ENCODE results near the gene HIP1R.

Gene HIP1R

DNA sequence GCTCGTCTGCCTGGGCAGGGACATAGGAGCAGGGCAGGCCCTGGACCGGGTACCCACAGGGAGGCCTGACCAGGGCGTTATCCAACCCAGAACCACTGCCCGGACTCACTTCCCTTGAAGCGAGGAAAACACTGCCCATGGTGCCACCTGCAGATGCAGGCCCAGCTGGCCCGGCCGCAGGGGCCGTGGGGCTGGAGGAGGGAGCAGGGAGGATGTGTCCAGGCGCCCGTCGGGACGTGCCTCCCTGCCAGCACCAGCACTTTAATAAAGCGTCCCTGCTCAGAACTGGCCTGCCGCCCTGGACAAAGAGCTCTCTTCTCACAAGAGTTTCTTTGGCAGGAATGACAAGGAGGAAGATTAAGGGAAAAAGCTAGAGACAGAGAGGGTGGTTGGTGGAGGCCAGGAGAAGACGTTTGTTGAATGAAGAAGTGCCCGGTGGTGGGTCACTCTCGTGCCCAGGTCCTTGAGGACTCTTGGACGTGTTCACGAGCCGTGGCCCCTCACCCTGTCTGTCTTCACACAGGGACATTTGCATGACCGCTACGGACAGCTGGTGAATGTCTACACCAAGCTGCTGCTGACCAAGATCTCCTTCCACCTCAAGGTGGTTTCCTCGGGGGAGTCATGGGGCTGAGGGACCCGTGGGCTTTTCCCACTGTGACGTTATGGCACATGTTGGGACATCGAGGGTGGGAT, 14.2 kb downstream of the HIP1R start:
- no peak for DNase-seq

DNA sequence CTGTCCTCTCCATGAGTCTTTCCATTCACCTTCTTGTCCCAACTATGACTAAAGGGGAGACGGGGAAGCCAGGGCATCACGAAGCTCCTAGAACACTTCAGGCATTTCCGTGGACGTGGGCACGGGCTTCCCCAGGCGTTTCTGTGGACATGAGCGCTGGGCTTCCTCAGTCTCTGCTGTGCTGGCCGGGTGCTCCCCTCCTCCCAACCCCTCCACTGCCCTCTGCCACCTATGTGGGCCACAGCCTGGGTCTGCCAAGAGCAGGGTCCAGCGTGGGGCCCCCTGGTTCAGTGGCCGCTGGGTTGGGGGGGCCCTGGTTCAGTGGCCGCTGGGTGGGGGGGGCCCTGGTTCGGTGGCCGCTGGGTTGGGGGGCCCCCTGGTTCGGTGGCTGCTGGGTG, 14.8 kb downstream of the HIP1R start:
- no peak for DNase-seq

DNA sequence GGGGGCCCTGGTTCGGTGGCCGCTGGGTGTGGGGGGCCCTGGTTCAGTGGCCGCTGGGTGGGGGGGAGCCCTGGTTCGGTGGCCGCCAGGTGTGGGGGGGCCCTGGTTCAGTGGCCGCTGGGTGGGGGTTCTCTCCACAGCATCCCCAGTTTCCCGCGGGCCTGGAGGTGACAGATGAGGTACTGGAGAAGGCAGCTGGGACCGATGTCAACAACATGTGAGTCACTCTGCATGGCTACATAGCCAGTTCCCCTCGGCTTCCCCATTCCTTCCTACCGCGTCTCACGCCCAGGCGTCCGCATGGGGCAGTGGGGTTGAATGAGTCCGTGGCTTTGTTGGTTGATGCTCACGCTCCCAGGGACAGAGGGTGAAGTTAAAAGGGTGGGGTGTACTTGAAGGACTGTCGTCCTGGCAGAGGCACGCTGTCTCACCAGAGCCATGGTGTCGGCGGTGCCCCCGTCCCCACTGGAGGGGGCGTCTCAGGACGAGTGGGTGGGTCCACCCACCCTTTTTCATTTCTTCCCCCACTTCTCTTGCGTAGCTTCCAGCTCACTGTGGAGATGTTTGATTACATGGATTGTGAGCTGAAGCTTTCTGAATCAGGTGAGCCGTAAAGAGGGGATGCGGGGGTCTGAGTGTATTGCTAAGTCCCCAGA, 15.6 kb downstream of the HIP1R start:
- no peak for DNase-seq

DNA sequence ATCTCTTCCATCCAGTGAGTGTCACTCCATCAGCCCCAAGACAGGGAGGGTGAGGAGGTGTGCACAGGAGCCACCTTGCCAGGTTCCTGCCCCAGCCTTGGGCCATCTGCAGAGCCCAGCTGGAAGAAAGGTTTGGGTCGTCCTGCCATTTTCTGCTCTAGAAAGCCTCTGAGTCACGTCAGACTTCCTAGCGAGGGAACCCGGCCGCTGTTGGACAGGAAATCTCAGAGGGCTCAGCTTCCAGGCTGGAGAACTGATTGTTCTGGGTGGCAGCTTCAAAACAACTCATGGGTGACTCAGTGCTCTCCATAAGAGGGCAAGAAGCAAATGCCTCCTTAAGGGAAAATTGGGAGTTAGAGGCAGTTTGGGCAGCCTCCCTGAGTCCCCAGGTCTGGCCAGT, 16.6 kb downstream of the HIP1R start:
- DNase-seq, result no peak

DNA sequence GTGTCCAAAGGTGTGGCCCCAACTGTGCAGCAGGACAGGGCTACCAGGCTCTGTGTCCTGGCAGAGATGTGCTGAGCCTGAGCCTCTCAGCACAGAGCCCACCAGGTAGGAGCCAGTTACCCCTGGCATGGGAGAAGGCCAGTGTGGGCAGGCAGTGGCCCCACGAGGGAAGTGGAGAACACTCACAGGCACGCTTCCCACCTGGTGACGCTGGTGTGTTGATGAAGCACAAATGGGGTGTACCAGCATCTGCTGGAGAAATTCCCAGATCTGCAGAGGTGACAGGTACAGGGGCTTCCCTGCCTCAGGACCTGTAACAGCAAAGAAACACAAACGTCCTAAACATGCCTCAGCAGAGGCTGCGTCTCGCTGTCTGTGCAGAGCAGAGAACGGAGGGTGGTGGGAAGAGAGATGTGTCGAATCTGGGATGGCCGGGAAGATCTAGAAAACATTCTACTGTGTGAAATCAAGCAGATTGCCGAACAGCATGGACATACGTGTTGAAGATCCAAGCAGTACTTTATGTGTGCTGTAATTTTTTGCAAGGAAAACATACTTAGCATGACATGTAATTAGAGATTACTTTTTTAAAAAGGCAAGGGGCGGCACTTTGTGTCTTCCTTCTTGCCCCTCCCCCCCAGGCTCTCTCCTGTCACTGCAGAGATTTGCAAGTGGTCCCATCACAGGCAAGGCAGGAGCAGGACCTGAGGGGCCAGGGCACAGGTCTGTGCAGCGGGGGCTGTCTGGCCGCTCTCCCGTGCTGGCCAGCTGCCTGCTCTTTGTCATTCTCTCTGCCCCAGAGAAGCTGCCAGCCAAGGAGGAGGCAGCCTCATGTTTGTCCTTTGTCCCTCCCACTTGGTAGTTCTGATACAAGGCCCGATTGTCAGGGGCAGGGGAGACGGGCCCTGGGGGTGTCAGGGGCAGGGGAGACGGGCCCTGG, 17.3 kb downstream of the HIP1R start:
- DNase-seq, result no peak

DNA sequence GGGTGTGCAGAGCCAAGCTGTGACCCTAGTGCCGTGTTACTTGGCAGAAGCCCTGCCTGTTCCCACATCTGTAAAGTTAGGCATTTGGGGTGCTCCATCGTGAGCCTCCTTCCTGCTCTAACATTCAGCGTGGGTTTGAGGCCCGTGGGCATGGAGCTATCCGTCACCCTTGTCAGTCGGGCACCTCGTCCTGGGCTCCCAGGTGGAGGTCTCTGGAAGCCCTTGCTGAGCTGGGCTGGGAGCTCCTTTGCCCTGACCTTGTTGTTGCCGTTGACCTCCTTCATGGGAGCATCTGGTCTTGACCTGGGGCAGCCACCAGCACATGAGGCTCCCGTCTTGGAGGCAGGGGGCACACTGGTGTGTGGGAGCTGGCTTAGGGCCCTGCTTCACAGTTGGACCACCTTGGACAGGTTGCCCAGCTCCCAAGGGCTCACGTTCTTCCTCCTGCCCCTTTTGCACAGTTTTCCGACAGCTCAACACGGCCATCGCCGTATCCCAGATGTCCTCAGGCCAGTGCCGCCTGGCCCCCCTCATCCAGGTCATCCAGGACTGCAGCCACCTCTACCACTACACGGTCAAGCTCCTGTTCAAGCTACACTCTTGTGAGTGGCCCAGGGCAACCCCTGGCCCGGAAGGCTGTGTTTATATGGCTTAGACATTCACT, 18.5 kb downstream of the HIP1R start:
- no peak for DNase-seq

DNA sequence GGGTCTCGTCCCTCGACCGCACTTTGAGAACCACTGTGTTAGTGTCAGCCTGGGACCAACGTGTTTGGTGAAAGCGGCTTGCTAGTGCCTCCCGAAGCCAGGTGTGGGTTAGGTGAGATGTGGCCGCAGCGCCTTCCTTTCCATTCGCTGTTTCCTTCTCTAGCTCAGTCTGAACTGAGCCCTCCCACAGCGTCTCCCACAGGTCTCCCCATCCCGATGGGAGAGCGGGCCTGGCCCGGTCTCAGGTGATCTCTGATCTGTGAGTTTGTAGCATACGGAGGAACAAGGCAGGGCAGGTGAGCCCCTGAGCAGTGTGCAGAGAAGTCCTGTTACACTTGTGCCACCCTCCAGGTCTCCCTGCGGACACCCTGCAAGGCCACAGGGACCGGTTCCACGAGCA, 19.3 kb downstream of the HIP1R start:
- DNase-seq, result no peak

DNA sequence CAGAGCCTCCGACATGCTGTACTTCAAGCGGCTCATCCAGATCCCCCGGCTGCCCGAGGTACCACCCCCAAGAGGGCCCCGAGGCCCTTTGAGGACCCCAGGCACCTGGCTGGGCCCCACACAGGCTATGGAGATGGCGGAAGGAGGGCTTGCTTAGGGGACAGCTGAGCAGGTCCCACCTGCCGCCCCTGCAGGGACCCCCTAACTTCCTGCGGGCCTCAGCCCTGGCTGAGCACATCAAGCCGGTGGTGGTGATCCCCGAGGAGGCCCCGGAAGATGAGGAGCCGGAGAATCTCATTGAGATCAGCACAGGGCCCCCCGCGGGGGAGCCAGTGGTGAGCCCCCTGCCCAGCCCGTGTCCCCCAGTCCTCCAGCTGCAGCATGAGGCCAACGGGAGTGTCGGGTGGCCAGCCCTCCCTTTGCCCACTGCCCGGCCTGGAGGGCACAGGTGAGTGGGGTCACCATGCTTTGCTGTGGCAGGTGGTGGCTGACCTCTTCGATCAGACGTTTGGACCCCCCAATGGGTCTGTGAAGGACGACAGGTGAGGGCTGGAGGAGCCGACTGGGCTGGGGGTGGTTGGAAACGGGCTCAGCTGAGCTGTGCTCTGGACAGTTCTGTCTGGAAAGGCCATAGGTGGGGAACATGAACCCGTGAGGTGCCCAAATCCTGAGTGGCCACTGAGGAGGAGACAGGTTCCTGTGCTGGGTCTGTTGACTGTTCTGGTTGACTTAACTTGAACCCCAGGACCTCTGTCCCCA, 20.0 kb downstream of the HIP1R start:
- DNase-seq, result no peak

DNA sequence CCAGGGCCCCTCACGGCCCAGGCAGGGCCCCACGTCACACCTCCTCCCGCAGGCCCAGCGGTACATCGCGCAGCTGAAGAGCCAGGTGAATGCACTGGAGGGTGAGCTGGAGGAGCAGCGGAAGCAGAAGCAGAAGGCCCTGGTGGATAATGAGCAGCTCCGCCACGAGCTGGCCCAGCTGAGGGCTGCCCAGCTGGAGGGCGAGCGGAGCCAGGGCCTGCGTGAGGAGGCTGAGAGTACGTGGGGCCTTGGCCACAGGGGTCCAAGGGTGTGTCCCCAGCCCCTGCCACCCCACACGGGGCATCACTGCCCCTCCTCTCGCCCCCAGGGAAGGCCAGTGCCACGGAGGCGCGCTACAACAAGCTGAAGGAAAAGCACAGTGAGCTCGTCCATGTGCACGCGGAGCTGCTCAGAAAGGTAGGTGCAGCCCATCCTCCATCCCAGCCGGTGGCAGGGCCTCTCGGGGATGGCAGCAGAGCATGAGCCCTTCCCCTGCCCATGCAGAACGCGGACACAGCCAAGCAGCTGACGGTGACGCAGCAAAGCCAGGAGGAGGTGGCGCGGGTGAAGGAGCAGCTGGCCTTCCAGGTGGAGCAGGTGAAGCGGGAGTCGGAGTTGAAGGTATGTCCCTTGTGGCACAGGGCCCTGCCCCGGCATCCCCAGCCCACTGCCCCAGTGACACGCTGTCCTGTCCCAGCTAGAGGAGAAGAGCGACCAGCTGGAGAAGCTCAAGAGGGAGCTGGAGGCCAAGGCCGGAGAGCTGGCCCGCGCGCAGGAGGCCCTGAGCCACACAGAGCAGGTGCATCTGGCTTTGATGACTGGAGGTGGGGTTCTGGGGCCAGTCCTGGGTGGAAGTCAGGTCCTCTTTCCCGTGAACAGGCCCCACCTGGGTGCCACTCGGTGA, 20.9 kb downstream of the HIP1R start:
- no peak for DNase-seq

DNA sequence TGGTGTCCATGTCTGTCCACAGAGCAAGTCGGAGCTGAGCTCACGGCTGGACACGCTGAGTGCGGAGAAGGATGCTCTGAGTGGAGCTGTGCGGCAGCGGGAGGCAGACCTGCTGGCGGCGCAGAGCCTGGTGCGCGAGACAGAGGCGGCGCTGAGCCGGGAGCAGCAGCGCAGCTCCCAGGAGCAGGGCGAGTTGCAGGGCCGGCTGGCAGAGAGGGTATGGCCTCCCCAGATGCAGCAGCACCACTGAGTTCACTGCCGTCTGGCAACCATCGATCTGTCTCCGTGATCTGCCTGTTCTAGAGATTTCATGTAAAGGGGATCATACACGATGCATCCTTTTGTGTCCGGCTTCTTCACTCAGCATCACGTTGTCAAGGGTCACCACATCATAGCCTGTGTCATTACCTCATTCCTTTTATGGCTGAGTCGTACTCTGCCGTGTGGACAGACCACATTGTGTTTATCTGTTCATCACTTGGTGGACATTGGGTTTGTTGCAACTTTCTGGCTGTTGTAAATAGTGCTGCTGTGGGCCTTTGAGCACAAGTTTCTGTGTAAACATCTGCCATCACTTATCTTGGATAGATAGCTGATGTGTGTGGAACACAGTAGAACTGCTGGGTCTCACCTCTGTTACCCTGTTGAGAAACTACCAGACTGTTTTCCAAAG, 21.9 kb downstream of the HIP1R start:
- no peak for DNase-seq

DNA sequence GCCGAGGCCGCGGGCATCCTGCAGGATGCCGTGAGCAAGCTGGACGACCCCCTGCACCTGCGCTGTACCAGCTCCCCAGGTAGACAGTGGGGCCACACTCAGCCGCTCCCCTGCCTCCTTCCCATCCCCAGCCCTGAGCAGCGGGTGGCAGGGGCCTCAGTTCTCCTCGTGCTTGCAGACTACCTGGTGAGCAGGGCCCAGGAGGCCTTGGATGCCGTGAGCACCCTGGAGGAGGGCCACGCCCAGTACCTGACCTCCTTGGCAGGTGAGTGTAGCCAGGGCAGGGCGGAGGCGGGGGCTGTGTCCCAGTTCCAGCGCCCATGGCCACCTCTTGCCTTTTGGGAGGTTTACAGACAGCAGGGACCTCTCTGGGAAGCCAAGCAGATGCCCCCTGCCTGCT, 22.9 kb downstream of the HIP1R start:
- DNase-seq, result no peak

DNA sequence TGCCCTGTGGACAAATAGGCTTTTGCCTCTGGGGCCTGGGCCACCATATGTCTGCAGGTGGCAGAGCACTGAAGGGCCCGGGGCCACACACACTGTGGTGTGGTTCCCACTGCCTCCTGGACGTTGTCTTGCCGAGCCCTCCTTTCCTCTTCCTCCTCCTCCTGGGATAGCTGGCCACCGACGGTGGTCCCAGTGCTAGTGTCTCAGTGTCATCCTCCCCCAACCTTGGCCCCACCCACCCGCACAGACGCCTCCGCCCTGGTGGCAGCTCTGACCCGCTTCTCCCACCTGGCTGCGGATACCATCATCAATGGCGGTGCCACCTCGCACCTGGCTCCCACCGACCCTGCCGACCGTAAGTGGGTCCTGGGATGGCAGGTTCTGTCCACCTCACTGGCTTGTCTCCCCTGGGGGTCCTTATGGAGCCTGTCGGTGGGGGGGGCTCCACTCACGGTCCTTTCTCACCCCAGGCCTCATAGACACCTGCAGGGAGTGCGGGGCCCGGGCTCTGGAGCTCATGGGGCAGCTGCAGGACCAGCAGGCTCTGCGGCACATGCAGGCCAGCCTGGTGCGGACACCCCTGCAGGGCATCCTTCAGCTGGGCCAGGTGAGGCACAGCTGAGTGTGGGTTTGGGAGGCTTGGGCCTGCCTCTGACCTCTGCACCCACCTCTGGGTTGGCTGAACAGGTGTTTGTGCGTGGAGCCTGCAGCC, 23.5 kb downstream of the HIP1R start:
- DNase-seq, result no peak

DNA sequence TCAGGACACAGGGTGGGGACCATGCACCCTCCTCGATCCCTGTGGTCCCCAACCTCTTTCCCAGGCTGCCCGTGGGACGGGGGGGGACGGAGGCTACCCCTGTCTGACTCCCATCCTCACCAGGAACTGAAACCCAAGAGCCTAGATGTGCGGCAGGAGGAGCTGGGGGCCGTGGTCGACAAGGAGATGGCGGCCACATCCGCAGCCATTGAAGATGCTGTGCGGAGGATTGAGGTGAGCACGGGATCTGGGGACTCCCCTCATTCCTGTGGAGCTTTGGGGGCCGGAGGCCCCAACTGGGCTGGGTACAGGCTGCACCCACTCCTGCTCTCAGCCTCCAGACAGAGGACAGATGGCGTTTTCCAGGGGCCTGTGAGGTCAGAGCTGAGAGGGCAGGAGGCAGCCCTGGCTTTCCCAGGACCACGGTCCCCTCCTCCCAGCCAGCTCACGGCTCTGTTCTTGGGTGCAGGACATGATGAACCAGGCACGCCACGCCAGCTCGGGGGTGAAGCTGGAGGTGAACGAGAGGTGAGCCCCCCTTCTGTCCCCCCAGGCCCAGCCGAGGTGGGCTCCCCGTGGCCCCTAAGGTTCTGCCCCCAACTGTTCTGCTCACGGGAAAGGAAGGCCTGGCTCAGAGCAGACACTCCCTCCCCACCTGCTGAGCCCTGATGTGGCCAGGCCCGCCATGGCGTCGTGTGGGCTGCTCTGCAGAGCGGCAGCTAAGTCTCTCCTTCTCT, 24.2 kb downstream of the HIP1R start:
- DNase-seq, result no peak

DNA sequence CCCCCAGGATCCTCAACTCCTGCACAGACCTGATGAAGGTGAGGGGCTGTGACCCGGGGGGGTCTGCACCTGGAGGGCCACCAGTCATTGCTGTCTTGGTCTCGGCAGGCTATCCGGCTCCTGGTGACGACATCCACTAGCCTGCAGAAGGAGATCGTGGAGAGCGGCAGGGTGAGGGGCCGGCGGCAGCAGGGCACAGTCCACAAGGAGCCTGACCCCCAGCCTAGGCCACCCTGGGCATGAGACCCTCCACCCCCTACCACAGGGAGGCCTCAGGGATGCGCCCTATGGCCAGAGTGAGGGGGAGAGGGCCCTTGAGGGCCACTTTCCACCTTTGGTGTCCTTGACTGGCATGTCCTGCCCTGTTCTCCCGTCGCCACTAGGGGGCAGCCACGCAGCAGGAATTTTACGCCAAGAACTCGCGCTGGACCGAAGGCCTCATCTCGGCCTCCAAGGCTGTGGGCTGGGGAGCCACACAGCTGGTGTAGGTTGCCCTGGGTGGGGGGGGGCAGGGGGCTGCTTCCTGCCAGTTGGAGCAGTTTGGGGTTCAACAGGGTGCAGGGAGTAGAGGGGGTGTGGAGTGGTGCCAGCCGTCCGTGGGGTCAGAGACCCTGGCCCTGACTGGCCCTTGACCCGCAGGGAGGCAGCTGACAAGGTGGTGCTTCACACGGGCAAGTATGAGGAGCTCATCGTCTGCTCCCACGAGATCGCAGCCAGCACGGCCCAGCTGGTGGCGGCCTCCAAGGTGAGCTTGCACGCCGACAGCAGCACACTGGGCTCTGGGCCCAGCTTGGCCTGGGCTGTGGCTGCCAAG, 25.0 kb downstream of the HIP1R start:
- peak; percentile 81 for DNase-seq

DNA sequence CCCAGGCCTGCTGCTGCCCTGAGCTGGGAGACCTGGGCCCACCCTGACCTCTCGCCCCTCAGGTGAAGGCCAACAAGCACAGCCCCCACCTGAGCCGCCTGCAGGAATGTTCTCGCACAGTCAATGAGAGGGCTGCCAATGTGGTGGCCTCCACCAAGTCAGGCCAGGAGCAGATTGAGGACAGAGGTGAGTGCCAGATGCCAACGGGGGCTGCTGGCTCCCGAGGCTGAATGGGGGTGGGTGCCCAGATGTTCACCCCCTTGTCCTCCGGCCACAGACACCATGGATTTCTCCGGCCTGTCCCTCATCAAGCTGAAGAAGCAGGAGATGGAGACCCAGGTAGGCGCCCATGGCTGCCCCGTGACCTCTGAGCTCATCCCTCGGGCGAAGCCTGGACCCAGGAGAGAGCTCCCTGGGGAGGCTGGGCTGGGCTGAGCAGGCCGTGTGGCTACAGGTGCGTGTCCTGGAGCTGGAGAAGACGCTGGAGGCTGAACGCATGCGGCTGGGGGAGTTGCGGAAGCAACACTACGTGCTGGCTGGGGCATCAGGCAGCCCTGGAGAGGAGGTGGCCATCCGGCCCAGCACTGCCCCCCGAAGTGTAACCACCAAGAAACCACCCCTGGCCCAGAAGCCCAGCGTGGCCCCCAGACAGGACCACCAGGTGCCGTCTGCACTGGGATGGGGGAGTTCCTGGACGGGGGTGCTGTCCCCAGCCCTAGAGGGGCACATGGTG, 25.8 kb downstream of the HIP1R start:
- no peak for DNase-seq

DNA sequence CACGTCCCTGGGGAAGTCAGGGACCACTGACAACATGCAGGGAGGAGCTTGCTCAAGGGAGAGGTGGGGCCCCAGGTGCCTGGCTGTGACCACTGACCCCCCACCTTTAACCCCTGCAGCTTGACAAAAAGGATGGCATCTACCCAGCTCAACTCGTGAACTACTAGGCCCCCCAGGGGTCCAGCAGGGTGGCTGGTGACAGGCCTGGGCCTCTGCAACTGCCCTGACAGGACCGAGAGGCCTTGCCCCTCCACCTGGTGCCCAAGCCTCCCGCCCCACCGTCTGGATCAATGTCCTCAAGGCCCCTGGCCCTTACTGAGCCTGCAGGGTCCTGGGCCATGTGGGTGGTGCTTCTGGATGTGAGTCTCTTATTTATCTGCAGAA, 26.3 kb downstream of the HIP1R start:
- DNase-seq, result no peak

DNA sequence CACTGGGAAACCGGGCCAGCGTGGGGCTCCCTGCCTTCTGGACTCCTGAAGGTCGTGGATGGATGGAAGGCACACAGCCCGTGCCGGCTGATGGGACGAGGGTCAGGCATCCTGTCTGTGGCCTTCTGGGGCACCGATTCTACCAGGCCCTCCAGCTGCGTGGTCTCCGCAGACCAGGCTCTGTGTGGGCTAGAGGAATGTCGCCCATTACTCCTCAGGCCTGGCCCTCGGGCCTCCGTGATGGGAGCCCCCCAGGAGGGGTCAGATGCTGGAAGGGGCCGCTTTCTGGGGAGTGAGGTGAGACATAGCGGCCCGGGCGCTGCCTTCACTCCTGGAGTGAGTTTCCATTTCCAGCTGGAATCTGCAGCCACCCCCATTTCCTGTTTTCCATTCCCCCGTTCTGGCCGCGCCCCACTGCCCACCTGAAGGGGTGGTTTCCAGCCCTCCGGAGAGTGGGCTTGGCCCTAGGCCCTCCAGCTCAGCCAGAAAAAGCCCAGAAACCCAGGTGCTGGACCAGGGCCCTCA, 26.9 kb downstream of the HIP1R start:
- DNase-seq, result no peak
